HG03565 (cell line): ENCODE results near the gene DNAH10.

Source experiments
- ATAC-seq: cut with Tn5 transposase; IDR thresholded peaks from one replicate; pipeline ENCODE4 v1.9.1; 2021; ENCODE audit warnings: mild to moderate bottlenecking, moderate library complexity; ENCODE audit not compliant: unreplicated experiment

The DNAH10 gene

GRCh38 chr12:123761841-123762714 is at the start of gene DNAH10:
Gene DNAH10 (plus strand): TSS chr12:123762301. CDS start chr12:123762337, 36 bp downstream.
- no peak for ATAC-seq

GRCh38 chr12:123712780-123713319 is 49.3 kb upstream of the DNAH10 start:
- ATAC-seq: no peak

GRCh38 chr12:123713398-123713797 is 48.7 kb upstream of the DNAH10 start:
- ATAC-seq: no peak

GRCh38 chr12:123713823-123714585 is 48.1 kb upstream of the DNAH10 start:
- ATAC-seq: no peak

GRCh38 chr12:123715195-123715594 is 46.9 kb upstream of the DNAH10 start:
- ATAC-seq: no peak

- no peak for ATAC-seq
These were observed 44.8 kb upstream of the DNAH10 start for GRCh38 chr12:123717350-123717749.

GRCh38 chr12:123720141-123720814 is 41.8 kb upstream of the DNAH10 start:
- no peak for ATAC-seq

- no peak for ATAC-seq
These were observed 40.9 kb upstream of the DNAH10 start for GRCh38 chr12:123721245-123721644.

- no peak for ATAC-seq
These were observed 39.1 kb upstream of the DNAH10 start for GRCh38 chr12:123723011-123723410.

- ATAC-seq: no peak
These were observed 38.3 kb upstream of the DNAH10 start for GRCh38 chr12:123723765-123724164.

- ATAC-seq: no peak
These were observed 35.9 kb upstream of the DNAH10 start for GRCh38 chr12:123726244-123726643.

- ATAC-seq: no peak
These were observed 35.1 kb upstream of the DNAH10 start for GRCh38 chr12:123726962-123727361.

- no peak for ATAC-seq
These were observed 34.2 kb upstream of the DNAH10 start for GRCh38 chr12:123727878-123728277.

- no peak for ATAC-seq
These were observed 30.5 kb upstream of the DNAH10 start for GRCh38 chr12:123731596-123731995.

GRCh38 chr12:123732251-123732650 is 29.9 kb upstream of the DNAH10 start:
- no peak for ATAC-seq

GRCh38 chr12:123733229-123733628 is 28.9 kb upstream of the DNAH10 start:
- no peak for ATAC-seq

- no peak for ATAC-seq
These were observed 27.8 kb upstream of the DNAH10 start for GRCh38 chr12:123734268-123734667.

- ATAC-seq: no peak
These were observed 20.0 kb upstream of the DNAH10 start for GRCh38 chr12:123741937-123742572.

- ATAC-seq: no peak
These were observed 19.1 kb upstream of the DNAH10 start for GRCh38 chr12:123743002-123743401.

- ATAC-seq: no peak
These were observed 17.3 kb upstream of the DNAH10 start for GRCh38 chr12:123744836-123745235.

GRCh38 chr12:123747309-123747708 is 14.8 kb upstream of the DNAH10 start:
- no peak for ATAC-seq
